PC-3 (cell line): ENCODE data around the gene TPGS1.

Source experiments
- EZH2 ChIP-seq: fragments of 300-600 bp; sonication (generic); IDR thresholded peaks from one replicate; pipeline ENCODE4 v1.6.1; 2017; ENCODE audit warnings: antibody characterized with exemption, mild to moderate bottlenecking, low read length; ENCODE audit not compliant: unreplicated experiment
- EZH2phosphoT487 ChIP-seq: fragments of 300-600 bp; sonication (generic); IDR thresholded peaks from 2 replicates; pipeline ENCODE4 v1.6.1; 2018; ENCODE audit warnings: mild to moderate bottlenecking, antibody characterized with exemption, low read length, borderline replicate concordance
- TF ChIP-seq, protein P1 (sequence below): fragments of 300-600 bp; sonication (generic); conservative IDR thresholded peaks from 2 replicates; pipeline ENCODE4 v1.5.1; 2017; ENCODE audit warnings: antibody characterized with exemption, low read depth, mild to moderate bottlenecking, low read length

- TF ChIP-seq, protein P1, sequence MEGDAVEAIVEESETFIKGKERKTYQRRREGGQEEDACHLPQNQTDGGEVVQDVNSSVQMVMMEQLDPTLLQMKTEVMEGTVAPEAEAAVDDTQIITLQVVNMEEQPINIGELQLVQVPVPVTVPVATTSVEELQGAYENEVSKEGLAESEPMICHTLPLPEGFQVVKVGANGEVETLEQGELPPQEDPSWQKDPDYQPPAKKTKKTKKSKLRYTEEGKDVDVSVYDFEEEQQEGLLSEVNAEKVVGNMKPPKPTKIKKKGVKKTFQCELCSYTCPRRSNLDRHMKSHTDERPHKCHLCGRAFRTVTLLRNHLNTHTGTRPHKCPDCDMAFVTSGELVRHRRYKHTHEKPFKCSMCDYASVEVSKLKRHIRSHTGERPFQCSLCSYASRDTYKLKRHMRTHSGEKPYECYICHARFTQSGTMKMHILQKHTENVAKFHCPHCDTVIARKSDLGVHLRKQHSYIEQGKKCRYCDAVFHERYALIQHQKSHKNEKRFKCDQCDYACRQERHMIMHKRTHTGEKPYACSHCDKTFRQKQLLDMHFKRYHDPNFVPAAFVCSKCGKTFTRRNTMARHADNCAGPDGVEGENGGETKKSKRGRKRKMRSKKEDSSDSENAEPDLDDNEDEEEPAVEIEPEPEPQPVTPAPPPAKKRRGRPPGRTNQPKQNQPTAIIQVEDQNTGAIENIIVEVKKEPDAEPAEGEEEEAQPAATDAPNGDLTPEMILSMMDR = no peak
- TF ChIP-seq EZH2phosphoT487 = no peak
- no peak for TF ChIP-seq EZH2
Observed at GRCh38 chr19:469833-470232, 37.5 kb upstream of the TPGS1 start.
